NOMO-1 treated with DMSO at 0.1 percent for 48 hours (cell line): Measurements from ENCODE around the gene SPINK1.
"Not testable (repeated sequence)": the region's sequence is repeated elsewhere in the genome, so short reads cannot be mapped to it uniquely, and the experiment has no call there.

Experiments used
- DNase-seq: peaks from one replicate; lab custom pipeline; 2025; ENCODE audit not compliant: unreplicated experiment; lab: John Stamatoyannopoulos, UW

Gene SPINK1, protein sequence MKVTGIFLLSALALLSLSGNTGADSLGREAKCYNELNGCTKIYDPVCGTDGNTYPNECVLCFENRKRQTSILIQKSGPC

GRCh38 chr5:147831465-147831864 lies at the start of gene SPINK1:
Gene SPINK1 (minus strand): TSS chr5:147831671. CDS start chr5:147831577, 94 bp downstream.
- DNase-seq, result no peak

- no peak for DNase-seq
These were observed 49.0 kb upstream of the SPINK1 start for GRCh38 chr5:147880487-147880886.

DNA sequence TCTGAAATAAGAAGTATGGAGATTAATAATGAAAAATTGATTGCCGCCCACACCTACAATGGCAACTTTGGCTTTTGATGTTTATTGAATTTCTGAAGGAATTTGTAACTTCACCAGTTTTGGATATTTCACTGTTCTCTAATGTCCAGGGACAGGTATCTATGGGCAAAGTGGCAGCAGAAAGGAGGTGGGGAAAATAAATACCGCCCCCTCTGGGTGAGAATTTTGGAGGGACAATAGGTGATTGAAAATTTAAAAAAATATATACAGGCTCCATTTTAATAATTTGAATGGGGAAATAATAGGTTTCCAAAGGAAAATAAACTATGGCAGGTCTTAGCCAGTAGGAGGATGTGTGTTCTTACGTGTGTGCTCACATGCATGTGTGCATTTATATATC lies 48.3 kb upstream of the SPINK1 start:
- no peak for DNase-seq

- no peak for DNase-seq
These were observed 46.7 kb upstream of the SPINK1 start, which contains the start of gene SCGB3A2 for GRCh38 chr5:147878066-147878759. Gene SCGB3A2 (plus strand): TSS chr5:147878711. CDS start chr5:147878804, 93 bp downstream.

- DNase-seq, result no peak
These were observed 45.2 kb upstream of the SPINK1 start for GRCh38 chr5:147876626-147877025.

GRCh38 chr5:147876141-147876540 lies 44.7 kb upstream of the SPINK1 start:
- DNase-seq, result no peak

GRCh38 chr5:147874910-147875367 lies 43.5 kb upstream of the SPINK1 start:
- DNase-seq, result no peak

GRCh38 chr5:147874118-147874875 lies 42.8 kb upstream of the SPINK1 start:
- DNase-seq, result not testable (repeated sequence)

GRCh38 chr5:147872744-147873435 lies 41.4 kb upstream of the SPINK1 start:
- DNase-seq, result not testable (repeated sequence)

- not testable (repeated sequence) for DNase-seq
These were observed 40.6 kb upstream of the SPINK1 start for GRCh38 chr5:147871980-147872549.

- DNase-seq, result not testable (repeated sequence)
These were observed 38.4 kb upstream of the SPINK1 start for GRCh38 chr5:147869892-147870291.

GRCh38 chr5:147869112-147869511 lies 37.6 kb upstream of the SPINK1 start:
- DNase-seq, result no peak

DNA sequence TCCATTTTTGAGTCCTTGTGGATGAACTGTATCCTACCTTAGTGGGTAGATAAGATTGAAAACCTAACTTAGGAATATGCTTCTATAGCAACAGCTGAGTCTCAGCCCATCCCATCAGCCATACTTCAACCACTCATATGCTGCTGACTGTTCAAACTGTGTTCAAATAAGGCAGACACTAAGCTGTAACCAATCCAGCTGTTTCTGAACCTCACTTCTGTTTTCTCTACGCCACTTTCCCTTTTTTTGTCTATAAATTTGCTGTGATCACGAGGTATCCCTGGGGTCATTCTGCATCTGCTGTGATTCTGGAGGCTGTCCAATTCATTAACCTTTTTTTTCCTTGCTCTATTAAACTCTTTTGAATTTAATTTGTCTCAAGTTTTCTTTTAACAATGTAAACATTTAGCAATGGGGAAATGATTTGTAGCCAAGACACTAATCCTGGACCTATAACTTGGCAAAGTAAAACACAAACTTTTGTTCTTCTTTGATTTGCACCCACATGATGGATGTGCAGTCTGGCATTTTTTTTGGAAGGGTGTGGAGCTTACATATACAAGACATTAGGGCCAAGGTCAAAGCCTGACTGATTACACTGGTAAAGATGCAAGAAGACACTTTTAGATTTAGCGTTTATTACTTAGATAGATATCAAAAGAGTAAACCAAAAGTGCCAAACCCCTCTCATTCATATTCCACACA lies 32.1 kb upstream of the SPINK1 start:
- no peak for DNase-seq

- no peak for DNase-seq
These were observed 29.2 kb upstream of the SPINK1 start for GRCh38 chr5:147860641-147861025.

GRCh38 chr5:147859962-147860640 lies 28.6 kb upstream of the SPINK1 start:
- DNase-seq, result no peak

- DNase-seq, result no peak
These were observed 27.1 kb upstream of the SPINK1 start for GRCh38 chr5:147858565-147858964.

DNA sequence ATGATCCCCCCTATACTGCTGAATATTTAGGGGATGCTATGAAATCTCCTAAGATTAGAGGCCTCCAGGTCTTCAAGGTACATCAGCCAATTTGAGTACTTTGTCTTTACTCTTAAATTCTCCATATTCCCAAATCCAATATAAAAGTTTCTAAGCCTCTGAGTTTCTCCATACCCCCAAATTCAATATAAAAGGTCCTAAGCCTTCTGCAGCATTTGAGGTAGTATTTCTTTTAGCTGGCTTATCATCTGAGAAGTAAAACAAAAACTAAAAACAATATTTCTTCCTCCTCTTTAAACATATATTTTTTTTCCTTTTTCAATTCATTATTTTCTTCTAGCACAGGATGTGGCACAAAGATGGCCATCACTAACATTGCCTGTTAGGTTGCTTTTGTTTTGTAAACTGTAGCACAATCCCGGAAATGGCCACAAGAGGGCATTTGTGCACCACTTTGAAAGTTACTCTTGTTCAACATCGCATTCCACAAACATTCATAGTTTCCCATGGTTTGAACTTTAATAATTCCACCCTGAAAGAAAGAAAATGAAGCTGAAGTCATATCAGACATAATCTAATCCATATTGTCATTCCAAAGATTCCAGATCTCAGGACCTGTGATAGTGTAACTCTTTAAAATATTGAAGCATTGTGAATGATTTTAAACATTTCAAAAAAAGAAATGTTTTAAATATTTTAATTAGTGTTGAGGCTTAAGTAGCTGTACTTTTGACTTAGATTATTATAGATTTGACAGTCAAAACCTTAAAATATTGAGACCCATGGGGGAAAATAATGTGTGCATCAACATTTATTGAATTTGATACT lies 26.0 kb upstream of the SPINK1 start:
- DNase-seq, result peak; percentile 38

- DNase-seq, result no peak
These were observed 25.3 kb upstream of the SPINK1 start for GRCh38 chr5:147856801-147857200.

DNA sequence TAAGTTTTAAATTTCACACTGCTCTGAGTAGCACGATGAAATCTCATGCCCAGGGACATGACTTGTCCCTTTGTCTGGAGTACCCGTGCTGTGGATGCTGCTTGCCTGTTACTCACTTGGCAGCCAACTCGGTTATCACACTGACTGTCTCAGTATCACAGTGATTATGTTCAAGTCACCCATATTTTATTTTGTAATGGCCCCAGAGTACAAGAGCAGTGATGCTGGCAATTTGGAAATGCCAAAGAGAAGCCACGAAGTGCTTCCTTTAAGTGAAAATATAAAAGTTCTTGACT lies 24.3 kb upstream of the SPINK1 start:
- DNase-seq, result no peak
